HFFc6 (cell line): Measurements from ENCODE around the gene NPW. TPM values are rescaled to one million over a fixed set of nuclear protein-coding genes. Genes with fewer than 3 reads are reported as not detected.
A peak's percentile ranks its signal among the peaks of the same experiment; 100 is the strongest.

ENCODE experiments used
- DNase-seq: peaks from one replicate; pipeline ENCODE4 v3.0.0-alpha.2; 2018
- H3K27ac Mint-ChIP-seq: 2 replicates; pipeline ENCODE4 v1.8.0; 2020; ENCODE audit warnings: mild to moderate bottlenecking, mixed read lengths
- H3K27me3 Mint-ChIP-seq: 2 replicates; pipeline ENCODE4 v1.8.0; 2021; ENCODE audit warnings: mild to moderate bottlenecking, moderate library complexity, mixed read lengths; ENCODE audit not compliant: insufficient read depth
- H3K36me3 Mint-ChIP-seq: 2 replicates; pipeline ENCODE4 v1.8.0; 2021; ENCODE audit warnings: low read depth, mixed read lengths
- H3K4me1 Mint-ChIP-seq: 2 replicates; pipeline ENCODE4 v1.8.0; 2020; ENCODE audit warnings: low read depth, mixed read lengths
- H3K4me3 Mint-ChIP-seq: 2 replicates; pipeline ENCODE4 v1.8.0; 2020; ENCODE audit warnings: mild to moderate bottlenecking, moderate library complexity, mixed read lengths
- H3K9me3 Mint-ChIP-seq: 2 replicates; pipeline ENCODE4 v1.8.0; 2020; ENCODE audit warnings: mild to moderate bottlenecking, mixed read lengths
- CTCF ChIP-seq: fragments of 200-600 bp; sonication (generic); IDR thresholded peaks from 2 replicates; pipeline ENCODE4 v1.5.0; 2021; ENCODE audit warnings: antibody characterized with exemption, mild to moderate bottlenecking
- total RNA-seq, 6 experiments: library from RNA; stranded (reverse); fragmentation: NEBNext Ultra II Directional; extraction: Animal tissue kit (Norgen Biotek cat#: 25700); gene quantifications; 2 replicates in 1 of 6; 3 replicates in 5 of 6; pipeline ENCODE4 v1.2.3, GENCODE V29; 2021

The NPW gene
- total RNA-seq, 6 experiments from 2014 or later: 0.57 to 2.1 (median 1.4) TPM

GRCh38 chr16:2053897-2054296 is 34.3 kb downstream of the NPW start:
- Mint-ChIP-seq H3K4me1 (peaks cover 2% of the 10 kb centered on the region; the same call in 1 of the 2 replicates), H3K27ac (no peak overlapping the region), H3K9me3 (no peaks in the 10 kb centered on the region), H3K36me3 (no peaks in the 10 kb centered on the region; the same call in 1 of the 2 replicates), H3K4me3 (no peak overlapping the region), H3K27me3 (no peaks in the 10 kb centered on the region)
- TF ChIP-seq CTCF: no peak
- DNase-seq: no peak

GRCh38 chr16:2054543-2055245 is 35.1 kb downstream of the NPW start:
- no peaks in the 10 kb centered on the region for H3K27me3 Mint-ChIP-seq

GRCh38 chr16:2056077-2056476 is 36.5 kb downstream of the NPW start:
- H3K27ac Mint-ChIP-seq: no peak overlapping the region
- DNase-seq: no peak
- no peaks in the 10 kb centered on the region; the same call in 1 of the 2 replicates for H3K36me3 Mint-ChIP-seq
- H3K4me1 Mint-ChIP-seq: no peaks in the 10 kb centered on the region
- H3K27me3 Mint-ChIP-seq: no peaks in the 10 kb centered on the region
- H3K9me3 Mint-ChIP-seq: no peaks in the 10 kb centered on the region
- peak; percentile 57 for TF ChIP-seq CTCF
- H3K4me3 Mint-ChIP-seq: no peak overlapping the region

More at GRCh38 chr16:2054543-2055245, 35.1 kb downstream of the NPW start:
- DNase-seq: no peak
- no peaks in the 10 kb centered on the region; the same call in 1 of the 2 replicates for H3K36me3 Mint-ChIP-seq
- no peak overlapping the region for H3K27ac Mint-ChIP-seq
- no peaks in the 10 kb centered on the region for H3K4me1 Mint-ChIP-seq
- no peaks in the 10 kb centered on the region for H3K9me3 Mint-ChIP-seq
- no peak for TF ChIP-seq CTCF
- H3K4me3 Mint-ChIP-seq: no peak overlapping the region

GRCh38 chr16:2056681-2057407 is 37.3 kb downstream of the NPW start:
- no peak for DNase-seq
- Mint-ChIP-seq H3K27me3 (no peaks in the 10 kb centered on the region; the same call in 1 of the 2 replicates), H3K27ac (no peak overlapping the region; the same call in 1 of the 2 replicates), H3K36me3 (no peaks in the 10 kb centered on the region; the same call in 1 of the 2 replicates), H3K4me1 (no peaks in the 10 kb centered on the region), H3K4me3 (no peak overlapping the region), H3K9me3 (no peaks in the 10 kb centered on the region)
- TF ChIP-seq CTCF: peak; percentile 38; the same call in 1 of the 2 replicates

- Mint-ChIP-seq H3K27ac (no peak overlapping the region; the same call in 1 of the 2 replicates), H3K4me3 (no peak overlapping the region), H3K36me3 (no peaks in the 10 kb centered on the region), H3K27me3 (no peaks in the 10 kb centered on the region; the same call in 1 of the 2 replicates), H3K4me1 (no peaks in the 10 kb centered on the region), H3K9me3 (no peaks in the 10 kb centered on the region)
- no peak for TF ChIP-seq CTCF
- DNase-seq: no peak
Measured at GRCh38 chr16:2057438-2057837, 37.9 kb downstream of the NPW start.
